SK-N-SH (cell line): ENCODE results near the gene HTRA2.

Source experiments
- FOSL2 ChIP-seq: IDR thresholded peaks from 2 replicates; pipeline ENCODE4 v1.4.0; 2012; ENCODE audit warnings: low read depth, mild to moderate bottlenecking, moderate library complexity, borderline replicate concordance
- RFX5 ChIP-seq: IDR thresholded peaks from 2 replicates; pipeline ENCODE4 v1.6.1; 2012; ENCODE audit warnings: mild to moderate bottlenecking, improper control_type of control experiment, low read length
- TF ChIP-seq, protein P1 (sequence below): IDR thresholded peaks from 2 replicates; pipeline ENCODE4 v1.4.0; 2012; ENCODE audit warnings: low read depth, borderline replicate concordance

DNA sequence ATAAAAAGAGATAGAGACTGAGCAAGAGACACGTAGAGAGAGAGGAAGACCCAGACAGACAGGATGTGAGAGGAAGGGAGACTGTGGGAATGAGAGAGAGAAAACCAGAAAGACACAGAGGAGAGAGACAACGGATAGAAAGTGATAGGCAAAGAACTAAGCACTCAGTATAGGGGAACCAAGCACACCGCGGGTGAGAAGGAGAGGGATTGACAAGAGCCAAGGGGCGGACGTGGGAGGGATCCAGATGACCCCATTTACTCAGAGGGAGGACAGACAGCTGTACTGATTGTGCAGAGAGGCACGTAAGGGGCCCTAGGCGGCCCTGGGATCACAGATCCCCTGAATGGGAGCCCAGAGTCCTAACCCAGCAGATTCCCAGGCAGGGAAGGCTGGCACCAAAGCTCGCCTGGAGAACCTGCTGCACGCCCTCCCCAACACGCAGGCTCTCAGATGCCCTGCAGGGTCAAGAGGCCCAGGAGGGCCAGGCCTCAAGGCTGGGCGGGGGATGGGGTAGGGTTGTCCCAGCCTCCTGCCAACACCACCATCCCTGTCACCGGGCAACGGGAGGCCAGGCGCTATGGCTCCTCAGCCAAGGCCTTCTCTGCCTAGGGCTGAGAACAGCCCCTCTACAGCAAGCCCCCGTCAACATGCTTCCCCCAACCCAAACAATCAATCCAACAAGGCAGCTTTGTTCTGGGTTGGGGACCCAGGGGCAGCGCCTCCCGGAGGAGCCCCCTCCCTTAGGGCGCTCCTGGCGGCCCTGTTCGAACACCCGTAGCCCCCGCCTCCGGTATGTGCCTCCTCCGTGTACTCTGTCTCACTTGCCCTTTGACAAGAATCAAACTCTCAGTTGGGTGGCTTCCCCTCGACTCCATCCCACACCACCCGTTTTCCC is 23.4 kb downstream of the HTRA2 start:
- TF ChIP-seq RFX5 (no peak), FOSL2 (no peak)
- TF ChIP-seq, protein P1, sequence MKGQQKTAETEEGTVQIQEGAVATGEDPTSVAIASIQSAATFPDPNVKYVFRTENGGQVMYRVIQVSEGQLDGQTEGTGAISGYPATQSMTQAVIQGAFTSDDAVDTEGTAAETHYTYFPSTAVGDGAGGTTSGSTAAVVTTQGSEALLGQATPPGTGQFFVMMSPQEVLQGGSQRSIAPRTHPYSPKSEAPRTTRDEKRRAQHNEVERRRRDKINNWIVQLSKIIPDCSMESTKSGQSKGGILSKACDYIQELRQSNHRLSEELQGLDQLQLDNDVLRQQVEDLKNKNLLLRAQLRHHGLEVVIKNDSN, result no peak
